H1 (cell line): Measurements from ENCODE around the gene RAP1A.

Source experiments
- ATF2 ChIP-seq: IDR thresholded peaks from 2 replicates; pipeline ENCODE4 v1.6.1; 2012; ENCODE audit warnings: low read length, inconsistent platforms
- CTCF ChIP-seq, 3 experiments: IDR thresholded peaks; 1 replicate in 2 of 3; 2 replicates in 1 of 3; pipeline versions ENCODE4 v1.5.1 to v1.6.1; 2011; ENCODE audit warnings: low read length in 3 of 3, mild to moderate bottlenecking in 3 of 3, inconsistent platforms in 2 of 3, low read depth in 1 of 3, moderate library complexity in 1 of 3; ENCODE audit not compliant: insufficient read depth in 1 of 3; ENCODE audit errors: control extremely low read depth in 1 of 3
- EP300 ChIP-seq, 2 experiments: IDR thresholded peaks; 1 replicate in 1 of 2; 2 replicates in 1 of 2; pipeline ENCODE4 v1.6.1; 2011 to 2012; ENCODE audit warnings: low read depth in 2 of 2, low read length in 2 of 2, mild to moderate bottlenecking in 2 of 2, borderline replicate concordance in 1 of 2, inconsistent platforms in 1 of 2, moderate library complexity in 1 of 2
- HDAC2 ChIP-seq, 2 experiments: fragments of 300-600 bp in 1 of 2; sonication (generic) in 1 of 2; IDR thresholded peaks; 2 replicates each; pipeline ENCODE4 v1.6.1; 2011 to 2012; ENCODE audit warnings: low read depth in 2 of 2, low read length in 2 of 2, mild to moderate bottlenecking in 2 of 2, moderate library complexity in 2 of 2, borderline replicate concordance in 1 of 2, inconsistent platforms in 1 of 2
- KDM5A ChIP-seq: fragments of 200-600 bp; IDR thresholded peaks from 2 replicates; pipeline ENCODE4 v1.7.1; 2012; ENCODE audit warnings: mild to moderate bottlenecking, low read length, inconsistent platforms, mixed read lengths
- PHF8 ChIP-seq: fragments of 200-600 bp; sonication (generic); conservative IDR thresholded peaks from 2 replicates; pipeline ENCODE4 v1.7.1; 2012; ENCODE audit warnings: low read depth, mild to moderate bottlenecking, inconsistent platforms, low read length, moderate library complexity
- POLR2A ChIP-seq, 2 experiments: IDR thresholded peaks; 1 replicate in 1 of 2; 2 replicates in 1 of 2; pipeline ENCODE4 v1.6.1; 2011; ENCODE audit warnings: low read depth in 2 of 2, low read length in 2 of 2, mild to moderate bottlenecking in 2 of 2; ENCODE audit errors: control extremely low read depth in 1 of 2
- POLR2AphosphoS5 ChIP-seq: IDR thresholded peaks from 2 replicates; pipeline ENCODE4 v1.6.1; 2011; ENCODE audit warnings: low read depth, low read length
- SIRT6 ChIP-seq: IDR thresholded peaks from one replicate; pipeline ENCODE4 v1.7.1; 2012; ENCODE audit warnings: low read length, inconsistent platforms
- SRF ChIP-seq: IDR thresholded peaks from 2 replicates; pipeline ENCODE4 v1.6.1; 2011; ENCODE audit warnings: mild to moderate bottlenecking, low read depth, low read length, moderate library complexity
- TAF1 ChIP-seq: IDR thresholded peaks from 2 replicates; pipeline ENCODE4 v1.6.1; 2011; ENCODE audit warnings: mild to moderate bottlenecking, low read depth, low read length
- TBP ChIP-seq: IDR thresholded peaks from 2 replicates; pipeline ENCODE4 v1.6.1; 2011; ENCODE audit warnings: low read depth, low read length, improper control_type of control experiment
- USF2 ChIP-seq: IDR thresholded peaks from 2 replicates; pipeline ENCODE4 v1.6.1; 2011; ENCODE audit warnings: low read length, improper control_type of control experiment

GRCh38 chr1:111696330-111696729 lies 76.7 kb downstream of the RAP1A start:
- no peak for TF ChIP-seq CTCF (IDR thresholded peaks at IDR 0.05; ENCODE audit: control extremely low read depth in 1 of 3, insufficient read depth in 1 of 3, low read depth in 1 of 3, low read length in 3 of 3)
- TF ChIP-seq HDAC2 (IDR thresholded peaks at IDR 0.05; ENCODE audit: borderline replicate concordance in 1 of 2, low read depth in 2 of 2, low read length in 2 of 2): no peak
- no peak for TF ChIP-seq POLR2AphosphoS5
- TF ChIP-seq ATF2: no peak
- no peak for TF ChIP-seq KDM5A
- TF ChIP-seq USF2: no peak
- no peak for TF ChIP-seq POLR2A (IDR thresholded peaks at IDR 0.05; ENCODE audit: control extremely low read depth in 1 of 2, low read depth in 2 of 2, low read length in 2 of 2)
- TF ChIP-seq SIRT6: no peak
- TF ChIP-seq SRF: no peak
- no peak for TF ChIP-seq TBP
- TF ChIP-seq TAF1: no peak
- TF ChIP-seq PHF8: no peak
- no peak for TF ChIP-seq EP300 (IDR thresholded peaks at IDR 0.05; ENCODE audit: borderline replicate concordance in 1 of 2, low read depth in 2 of 2, low read length in 2 of 2)
